ENCODE measurements around the gene MAPKAPK2. TPM values are rescaled to one million over a fixed set of nuclear protein-coding genes. Genes with fewer than 3 reads are reported as not detected.

MAPKAPK2 gene
- polyA plus RNA-seq, 1 of the 3 experiments (the other 2 are of a cell fraction): 46.8 TPM

DNA sequence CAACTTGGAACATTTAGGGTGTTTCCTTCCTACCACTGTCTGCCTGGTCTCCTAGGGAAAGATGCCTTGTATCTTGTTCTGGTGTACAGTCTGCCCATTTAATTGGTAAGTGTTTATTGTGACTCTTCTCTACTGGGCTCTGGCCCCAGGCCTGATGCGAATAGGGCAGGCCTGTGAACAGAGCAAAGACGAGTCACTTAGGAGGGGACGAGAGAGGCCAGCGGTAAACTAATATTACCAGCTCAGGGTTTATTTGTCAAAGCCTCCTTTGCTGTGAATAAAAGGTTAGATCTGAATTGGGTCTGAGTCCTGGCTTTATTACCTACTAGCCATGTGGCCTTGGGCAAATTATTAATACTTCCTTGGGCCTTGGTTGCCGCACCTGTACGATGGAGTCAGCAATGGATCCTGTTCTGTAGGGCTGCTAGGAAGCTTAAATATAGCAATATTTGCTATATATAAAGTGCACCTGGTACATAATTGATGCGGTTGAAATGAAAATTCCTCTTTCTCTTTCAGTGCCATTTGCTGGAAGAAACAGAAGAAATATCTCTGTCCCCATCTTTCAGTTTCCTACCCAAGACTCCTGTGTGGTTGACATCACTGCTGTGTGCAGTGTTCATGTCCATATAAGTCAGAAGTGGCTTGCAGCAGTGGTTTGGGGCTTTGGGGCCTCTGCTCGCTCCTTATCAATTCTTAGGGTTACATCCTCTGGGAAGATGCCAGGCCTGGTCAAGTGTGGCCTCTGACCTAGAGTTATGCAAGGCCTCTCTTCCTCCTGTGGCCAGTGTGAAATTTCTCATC, 32.4 kb downstream of the MAPKAPK2 start:
- no peak for DNase-seq
- Histone ChIP-seq H3K27me3 (ENCODE audit: insufficient read depth) (no peaks in the 10 kb centered on the region), H3K4me3 (ENCODE audit: low read depth in 2 of 2, low read length in 1 of 2) (no peak overlapping the region), H3K9ac (no peak overlapping the region), H3K4me1 (ENCODE audit: control insufficient read depth in 1 of 2, insufficient read depth in 2 of 2, low read depth in 1 of 2, low read length in 1 of 2) (peaks cover 9 to 11% of the 10 kb centered on the region in 2 experiments; a peak in 2 of 4 replicates), H2AFZ (ENCODE audit: low read depth) (no peak overlapping the region), H3K9me2 (no peaks in the 10 kb centered on the region), H3F3A (replicated peaks; ENCODE audit: insufficient read depth) (no peaks in the 10 kb centered on the region), H3K4me2 (no peak overlapping the region), H3K9me3 (no peaks in the 10 kb centered on the region), H4K20me1 (ENCODE audit: insufficient read depth) (peaks cover 97% of the 10 kb centered on the region), H3K27ac (ENCODE audit: low read depth in 2 of 2, low read length in 1 of 2) (no peak overlapping the region), H3K36me3 (replicated peaks in 1 of 2; ENCODE audit: control insufficient read depth in 1 of 2, insufficient read depth in 2 of 2, low read length in 1 of 2) (no peaks in the 10 kb centered on the region), H3K79me2 (ENCODE audit: insufficient read depth) (peaks cover 100% of the 10 kb centered on the region)
- 90% methylated on average over 8 of the region's 8 CpGs for WGBS (ENCODE audit: low lambda C conversion rate)
- POLR2A ChIA-PET: no interaction called here
- CTCF ChIA-PET: interaction anchor here (1.0 to 6.7 kb wide), 4 partner anchors 8 to 238 kb away, joined by 3 to 64 read pairs (median 9); no protein-coding TSS in a partner anchor
- TF ChIP-seq, protein P1, sequence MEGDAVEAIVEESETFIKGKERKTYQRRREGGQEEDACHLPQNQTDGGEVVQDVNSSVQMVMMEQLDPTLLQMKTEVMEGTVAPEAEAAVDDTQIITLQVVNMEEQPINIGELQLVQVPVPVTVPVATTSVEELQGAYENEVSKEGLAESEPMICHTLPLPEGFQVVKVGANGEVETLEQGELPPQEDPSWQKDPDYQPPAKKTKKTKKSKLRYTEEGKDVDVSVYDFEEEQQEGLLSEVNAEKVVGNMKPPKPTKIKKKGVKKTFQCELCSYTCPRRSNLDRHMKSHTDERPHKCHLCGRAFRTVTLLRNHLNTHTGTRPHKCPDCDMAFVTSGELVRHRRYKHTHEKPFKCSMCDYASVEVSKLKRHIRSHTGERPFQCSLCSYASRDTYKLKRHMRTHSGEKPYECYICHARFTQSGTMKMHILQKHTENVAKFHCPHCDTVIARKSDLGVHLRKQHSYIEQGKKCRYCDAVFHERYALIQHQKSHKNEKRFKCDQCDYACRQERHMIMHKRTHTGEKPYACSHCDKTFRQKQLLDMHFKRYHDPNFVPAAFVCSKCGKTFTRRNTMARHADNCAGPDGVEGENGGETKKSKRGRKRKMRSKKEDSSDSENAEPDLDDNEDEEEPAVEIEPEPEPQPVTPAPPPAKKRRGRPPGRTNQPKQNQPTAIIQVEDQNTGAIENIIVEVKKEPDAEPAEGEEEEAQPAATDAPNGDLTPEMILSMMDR (IDR thresholded peaks at IDR 0.05): no peak
- TF ChIP-seq CHD2 (IDR thresholded peaks at IDR 0.05; ENCODE audit: low read length, partially characterized antibody): no peak
- TF ChIP-seq, protein P2, sequence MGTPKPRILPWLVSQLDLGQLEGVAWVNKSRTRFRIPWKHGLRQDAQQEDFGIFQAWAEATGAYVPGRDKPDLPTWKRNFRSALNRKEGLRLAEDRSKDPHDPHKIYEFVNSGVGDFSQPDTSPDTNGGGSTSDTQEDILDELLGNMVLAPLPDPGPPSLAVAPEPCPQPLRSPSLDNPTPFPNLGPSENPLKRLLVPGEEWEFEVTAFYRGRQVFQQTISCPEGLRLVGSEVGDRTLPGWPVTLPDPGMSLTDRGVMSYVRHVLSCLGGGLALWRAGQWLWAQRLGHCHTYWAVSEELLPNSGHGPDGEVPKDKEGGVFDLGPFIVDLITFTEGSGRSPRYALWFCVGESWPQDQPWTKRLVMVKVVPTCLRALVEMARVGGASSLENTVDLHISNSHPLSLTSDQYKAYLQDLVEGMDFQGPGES (IDR thresholded peaks at IDR 0.05; ENCODE audit: low read depth, low read length): no peak
- no peak for TF ChIP-seq NRF1 (IDR thresholded peaks at IDR 0.05; ENCODE audit: low read depth, low read length)
- no peak for TF ChIP-seq SMC3 (IDR thresholded peaks at IDR 0.05; ENCODE audit: low read depth, low read length)
- no peak for TF ChIP-seq TAF1 (IDR thresholded peaks at IDR 0.05; ENCODE audit: borderline replicate concordance, low read depth, low read length)
- no peak for TF ChIP-seq RXRA (IDR thresholded peaks at IDR 0.05; ENCODE audit: borderline replicate concordance, low read depth)
- TF ChIP-seq, protein P3, sequence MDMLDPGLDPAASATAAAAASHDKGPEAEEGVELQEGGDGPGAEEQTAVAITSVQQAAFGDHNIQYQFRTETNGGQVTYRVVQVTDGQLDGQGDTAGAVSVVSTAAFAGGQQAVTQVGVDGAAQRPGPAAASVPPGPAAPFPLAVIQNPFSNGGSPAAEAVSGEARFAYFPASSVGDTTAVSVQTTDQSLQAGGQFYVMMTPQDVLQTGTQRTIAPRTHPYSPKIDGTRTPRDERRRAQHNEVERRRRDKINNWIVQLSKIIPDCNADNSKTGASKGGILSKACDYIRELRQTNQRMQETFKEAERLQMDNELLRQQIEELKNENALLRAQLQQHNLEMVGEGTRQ (IDR thresholded peaks at IDR 0.05; ENCODE audit: borderline replicate concordance, low read depth, low read length): no peak
- no peak for TF ChIP-seq SIN3A (IDR thresholded peaks at IDR 0.05; ENCODE audit: borderline replicate concordance, low read depth, low read length)
- no peak for TF ChIP-seq GATA2 (CRISPR knock-in tag; IDR thresholded peaks at IDR 0.05)
- TF ChIP-seq, protein P4, sequence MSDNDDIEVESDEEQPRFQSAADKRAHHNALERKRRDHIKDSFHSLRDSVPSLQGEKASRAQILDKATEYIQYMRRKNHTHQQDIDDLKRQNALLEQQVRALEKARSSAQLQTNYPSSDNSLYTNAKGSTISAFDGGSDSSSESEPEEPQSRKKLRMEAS (IDR thresholded peaks at IDR 0.05; ENCODE audit: low read depth): no peak
- no peak for TF ChIP-seq FOXJ3 (CRISPR knock-in tag; IDR thresholded peaks at IDR 0.05)
- no peak for TF ChIP-seq GABPA (IDR thresholded peaks at IDR 0.05; ENCODE audit: low read depth)
- no peak for TF ChIP-seq POLR2AphosphoS5 (IDR thresholded peaks at IDR 0.05; ENCODE audit: low read depth, low read length)

Measured in SK-N-SH (cell line).